WTC11 (cell line): ENCODE results near the gene TMTC1. TPM values are rescaled to one million over a fixed set of nuclear protein-coding genes. Genes with fewer than 3 reads are reported as not detected.

ENCODE experiments used
- ATAC-seq: fragments of 200-7000 bp; cut with Tn5 transposase; 2 replicates; pipeline ENCODE4 v1.10.0; 2021; ENCODE audit warnings: mild to moderate bottlenecking, moderate library complexity
- CTCF ChIA-PET: fragments of 300-600 bp; sonication (Branson Sonifier 250); formaldehyde crosslinking; loops from one replicate; lab custom pipeline; 2021; ENCODE audit warnings: antibody characterized with exemption; lab: Charles Lee
- POLR2A ChIA-PET: fragments of 350-600 bp; sonication (Branson Sonifier 250); formaldehyde crosslinking; loops from one replicate; lab custom pipeline; 2021; ENCODE audit warnings: antibody characterized with exemption; lab: Charles Lee
- DNase-seq: peaks from one replicate; pipeline ENCODE4 v3.0.0; 2021; ENCODE audit warnings: low spot score
- H3K27ac Mint-ChIP-seq: 2 replicates; pipeline ENCODE4 v1.8.0; 2021; ENCODE audit warnings: mixed read lengths
- H3K27me3 Mint-ChIP-seq: 2 replicates; pipeline ENCODE4 v1.8.0; 2021; ENCODE audit warnings: low read depth, mild to moderate bottlenecking, moderate library complexity, mixed read lengths
- H3K36me3 Mint-ChIP-seq: 2 replicates; pipeline ENCODE4 v1.8.0; 2021; ENCODE audit warnings: mixed read lengths
- H3K4me1 Mint-ChIP-seq: 2 replicates; pipeline ENCODE4 v1.8.0; 2022; ENCODE audit warnings: mixed read lengths
- H3K4me3 Mint-ChIP-seq: 2 replicates; pipeline ENCODE4 v1.8.0; 2021; ENCODE audit warnings: mild to moderate bottlenecking, moderate library complexity, mixed read lengths
- H3K9me3 Mint-ChIP-seq: 2 replicates; pipeline ENCODE4 v1.8.0; 2021; ENCODE audit warnings: mixed read lengths
- ATF6 ChIP-seq: sonication (generic); formaldehyde crosslinking; IDR thresholded peaks from 2 replicates; pipeline ENCODE4 v1.8.1; 2023; ENCODE audit warnings: mild to moderate bottlenecking, missing genetic modification reagents
- CREB1 ChIP-seq: sonication (generic); formaldehyde crosslinking; IDR thresholded peaks from 2 replicates; pipeline ENCODE4 v1.8.0; 2023; ENCODE audit warnings: mild to moderate bottlenecking, missing genetic modification reagents
- CTCF ChIP-seq: fragments of 200-600 bp; IDR thresholded peaks from 2 replicates; pipeline ENCODE4 v1.8.0; 2022; ENCODE audit warnings: antibody characterized with exemption
- ESRRA ChIP-seq: sonication (generic); formaldehyde crosslinking; IDR thresholded peaks from 2 replicates; pipeline ENCODE4 v1.8.1; 2022; ENCODE audit warnings: mild to moderate bottlenecking, missing genetic modification reagents, borderline replicate concordance
- FOXP4 ChIP-seq: sonication (generic); formaldehyde crosslinking; IDR thresholded peaks from 2 replicates; pipeline ENCODE4 v1.8.0; 2022; ENCODE audit warnings: mild to moderate bottlenecking, missing genetic modification reagents
- NR3C1 ChIP-seq: sonication (generic); formaldehyde crosslinking; conservative IDR thresholded peaks from 2 replicates; pipeline ENCODE4 v1.8.1; 2023; ENCODE audit warnings: low read depth, mild to moderate bottlenecking, missing genetic modification reagents
- OVOL2 ChIP-seq: fragments of 250-450 bp; sonication (Bioruptor Pico); IDR thresholded peaks from 2 replicates; pipeline ENCODE4 v1.9.0; 2021; ENCODE audit warnings: mild to moderate bottlenecking, borderline replicate concordance
- SMAD3 ChIP-seq: sonication (generic); formaldehyde crosslinking; IDR thresholded peaks from 2 replicates; pipeline ENCODE4 v1.8.0; 2022; ENCODE audit warnings: missing genetic modification reagents, mild to moderate bottlenecking, borderline replicate concordance
- SP1 ChIP-seq: sonication (generic); formaldehyde crosslinking; conservative IDR thresholded peaks from 2 replicates; pipeline ENCODE4 v1.8.1; 2022; ENCODE audit warnings: missing genetic modification reagents
- TEAD4 ChIP-seq: sonication (generic); formaldehyde crosslinking; IDR thresholded peaks from 2 replicates; pipeline ENCODE4 v1.8.0; 2022; ENCODE audit warnings: mild to moderate bottlenecking, missing genetic modification reagents
- TP53 ChIP-seq: sonication (generic); formaldehyde crosslinking; IDR thresholded peaks from 2 replicates; pipeline ENCODE4 v1.8.1; 2023; ENCODE audit warnings: mild to moderate bottlenecking, missing genetic modification reagents
- ZBTB21 ChIP-seq: sonication (generic); formaldehyde crosslinking; IDR thresholded peaks from 2 replicates; pipeline ENCODE4 v1.8.1; 2023; ENCODE audit warnings: mild to moderate bottlenecking, missing genetic modification reagents, borderline replicate concordance
- ZNF219 ChIP-seq: sonication (generic); formaldehyde crosslinking; IDR thresholded peaks from 2 replicates; pipeline ENCODE4 v1.8.0; 2023; ENCODE audit warnings: missing genetic modification reagents, mild to moderate bottlenecking, borderline replicate concordance
- total RNA-seq: library from RNA; stranded (reverse); gene quantifications from 3 replicates; pipeline ENCODE4 v1.2.3, GENCODE V29; 2021
- TF ChIP-seq, protein P1 (sequence below): sonication (generic); formaldehyde crosslinking; IDR thresholded peaks from 2 replicates; pipeline ENCODE4 v1.8.1; 2022; ENCODE audit warnings: missing genetic modification reagents, borderline replicate concordance
- TF ChIP-seq, protein P2 (sequence below): fragments of 250-450 bp; sonication (Bioruptor Pico); IDR thresholded peaks from 2 replicates; pipeline ENCODE4 v1.8.0; 2021; ENCODE audit warnings: mild to moderate bottlenecking
- TF ChIP-seq, protein P3 (sequence below): sonication (generic); formaldehyde crosslinking; conservative IDR thresholded peaks from 2 replicates; pipeline ENCODE4 v1.8.1; 2022; ENCODE audit warnings: mild to moderate bottlenecking, missing genetic modification reagents
- TF ChIP-seq, protein P4 (sequence below): sonication (generic); formaldehyde crosslinking; IDR thresholded peaks from 2 replicates; pipeline ENCODE4 v1.8.0; 2022; ENCODE audit warnings: mild to moderate bottlenecking, missing genetic modification reagents

The TMTC1 gene
- total RNA-seq, 1 experiment from 2014 or later, result 17.3 TPM

- no peak for ATAC-seq
- Mint-ChIP-seq H3K36me3 (no peaks in the 10 kb centered on the region), H3K9me3 (no peaks in the 10 kb centered on the region), H3K27me3 (no peaks in the 10 kb centered on the region), H3K4me1 (no peaks in the 10 kb centered on the region), H3K4me3 (no peak overlapping the region), H3K27ac (no peak overlapping the region)
- CTCF ChIA-PET, result interaction anchor here (1.5 kb wide), 1 partner anchor 32 kb away, joined by 3 read pairs; no protein-coding TSS in a partner anchor
- no peak for TF ChIP-seq CREB1 (CRISPR knock-in tag)
- no peak for TF ChIP-seq ATF6 (CRISPR knock-in tag)
- TF ChIP-seq CTCF, result peak; percentile 33; the same call in 1 of the 2 replicates
- TF ChIP-seq, all 79 proteins: peak for 1
- no peak for DNase-seq
- POLR2A ChIA-PET, result no interaction called here
Observed at GRCh38 chr12:29519585-29520182, 264.1 kb downstream of the TMTC1 start.

GRCh38 chr12:29518407-29518806 is 265.3 kb downstream of the TMTC1 start:
- H3K9me3 Mint-ChIP-seq, result no peaks in the 10 kb centered on the region
- DNase-seq, result no peak

GRCh38 chr12:29517264-29517663 is 266.5 kb downstream of the TMTC1 start:
- ATAC-seq (no peak), DNase-seq (no peak)
- H3K27me3 Mint-ChIP-seq, result no peaks in the 10 kb centered on the region
- no peaks in the 10 kb centered on the region for H3K9me3 Mint-ChIP-seq
- no peak overlapping the region for H3K27ac Mint-ChIP-seq
- no peaks in the 10 kb centered on the region for H3K4me1 Mint-ChIP-seq
- H3K36me3 Mint-ChIP-seq, result peaks cover 6% of the 10 kb centered on the region; the same call in 1 of the 2 replicates
- CTCF ChIA-PET, result no interaction called here
- POLR2A ChIA-PET, result no interaction called here
- H3K4me3 Mint-ChIP-seq, result no peak overlapping the region
- no peak for TF ChIP-seq ESRRA (CRISPR knock-in tag)
- TF ChIP-seq, protein P1, sequence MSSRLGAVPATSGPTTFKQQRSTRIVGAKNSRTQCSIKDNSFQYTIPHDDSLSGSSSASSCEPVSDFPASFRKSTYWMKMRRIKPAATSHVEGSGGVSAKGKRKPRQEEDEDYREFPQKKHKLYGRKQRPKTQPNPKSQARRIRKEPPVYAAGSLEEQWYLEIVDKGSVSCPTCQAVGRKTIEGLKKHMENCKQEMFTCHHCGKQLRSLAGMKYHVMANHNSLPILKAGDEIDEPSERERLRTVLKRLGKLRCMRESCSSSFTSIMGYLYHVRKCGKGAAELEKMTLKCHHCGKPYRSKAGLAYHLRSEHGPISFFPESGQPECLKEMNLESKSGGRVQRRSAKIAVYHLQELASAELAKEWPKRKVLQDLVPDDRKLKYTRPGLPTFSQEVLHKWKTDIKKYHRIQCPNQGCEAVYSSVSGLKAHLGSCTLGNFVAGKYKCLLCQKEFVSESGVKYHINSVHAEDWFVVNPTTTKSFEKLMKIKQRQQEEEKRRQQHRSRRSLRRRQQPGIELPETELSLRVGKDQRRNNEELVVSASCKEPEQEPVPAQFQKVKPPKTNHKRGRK (CRISPR knock-in tag), result no peak
- no peak for TF ChIP-seq OVOL2 (CRISPR knock-in tag)
- TF ChIP-seq ZBTB21, result no peak
- TF ChIP-seq FOXP4 (CRISPR knock-in tag), result no peak
- no peak for TF ChIP-seq NR3C1 (CRISPR knock-in tag)
- TF ChIP-seq, protein P2, sequence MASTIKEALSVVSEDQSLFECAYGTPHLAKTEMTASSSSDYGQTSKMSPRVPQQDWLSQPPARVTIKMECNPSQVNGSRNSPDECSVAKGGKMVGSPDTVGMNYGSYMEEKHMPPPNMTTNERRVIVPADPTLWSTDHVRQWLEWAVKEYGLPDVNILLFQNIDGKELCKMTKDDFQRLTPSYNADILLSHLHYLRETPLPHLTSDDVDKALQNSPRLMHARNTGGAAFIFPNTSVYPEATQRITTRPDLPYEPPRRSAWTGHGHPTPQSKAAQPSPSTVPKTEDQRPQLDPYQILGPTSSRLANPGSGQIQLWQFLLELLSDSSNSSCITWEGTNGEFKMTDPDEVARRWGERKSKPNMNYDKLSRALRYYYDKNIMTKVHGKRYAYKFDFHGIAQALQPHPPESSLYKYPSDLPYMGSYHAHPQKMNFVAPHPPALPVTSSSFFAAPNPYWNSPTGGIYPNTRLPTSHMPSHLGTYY, result no peak
- no peak for TF ChIP-seq TP53 (CRISPR knock-in tag)
- no peak for TF ChIP-seq SP1 (CRISPR knock-in tag)
- TF ChIP-seq, protein P3, sequence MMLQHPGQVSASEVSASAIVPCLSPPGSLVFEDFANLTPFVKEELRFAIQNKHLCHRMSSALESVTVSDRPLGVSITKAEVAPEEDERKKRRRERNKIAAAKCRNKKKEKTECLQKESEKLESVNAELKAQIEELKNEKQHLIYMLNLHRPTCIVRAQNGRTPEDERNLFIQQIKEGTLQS (CRISPR knock-in tag), result no peak
- no peak for TF ChIP-seq ZNF219 (CRISPR knock-in tag)
- TF ChIP-seq SMAD3 (CRISPR knock-in tag), result no peak
- no peak for TF ChIP-seq ATF6 (CRISPR knock-in tag)

More at GRCh38 chr12:29518407-29518806, 265.3 kb downstream of the TMTC1 start:
- ChIA-PET CTCF (no interaction called here), POLR2A (no interaction called here)
- Mint-ChIP-seq H3K36me3 (peaks cover 6% of the 10 kb centered on the region; the same call in 1 of the 2 replicates), H3K4me1 (no peaks in the 10 kb centered on the region), H3K4me3 (no peak overlapping the region), H3K27ac (no peak overlapping the region), H3K27me3 (no peaks in the 10 kb centered on the region)
- no peak for TF ChIP-seq TEAD4 (CRISPR knock-in tag)
- TF ChIP-seq, protein P4, sequence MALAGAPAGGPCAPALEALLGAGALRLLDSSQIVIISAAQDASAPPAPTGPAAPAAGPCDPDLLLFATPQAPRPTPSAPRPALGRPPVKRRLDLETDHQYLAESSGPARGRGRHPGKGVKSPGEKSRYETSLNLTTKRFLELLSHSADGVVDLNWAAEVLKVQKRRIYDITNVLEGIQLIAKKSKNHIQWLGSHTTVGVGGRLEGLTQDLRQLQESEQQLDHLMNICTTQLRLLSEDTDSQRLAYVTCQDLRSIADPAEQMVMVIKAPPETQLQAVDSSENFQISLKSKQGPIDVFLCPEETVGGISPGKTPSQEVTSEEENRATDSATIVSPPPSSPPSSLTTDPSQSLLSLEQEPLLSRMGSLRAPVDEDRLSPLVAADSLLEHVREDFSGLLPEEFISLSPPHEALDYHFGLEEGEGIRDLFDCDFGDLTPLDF (CRISPR knock-in tag), result no peak
- ATAC-seq, result no peak
